Esophagus squamous epithelium (tissue), 5 donors: ENCODE data around the gene COX4I1. TPM values are rescaled to one million over a fixed set of nuclear protein-coding genes. Genes with fewer than 3 reads are reported as not detected.
"Not testable (repeated sequence)": the region's sequence is repeated elsewhere in the genome, so short reads cannot be mapped to it uniquely, and the experiment has no call there.

Experiments
- DNase-seq: peaks from one replicate; lab custom pipeline; 2025; lab: John Stamatoyannopoulos, UW
- H3K27ac ChIP-seq, 4 donors: fragments of 200-600 bp; sonication (generic); one replicate each; pipeline ENCODE4 v1.5.1; 2016 to 2019; ENCODE audit warnings: mild to moderate bottlenecking in 1 of 4
- H3K27me3 ChIP-seq, 4 donors: fragments of 200-600 bp; sonication (generic); 1 replicate in 3 of 4; 2 replicates in 1 of 4; pipeline versions ENCODE4 v1.5.1 to v1.6.0; 2017 to 2021; ENCODE audit warnings: antibody characterized with exemption in 1 of 4
- H3K36me3 ChIP-seq, 3 donors: fragments of 200-600 bp; sonication (generic); one replicate each; pipeline ENCODE4 v1.5.1; 2016 to 2019
- H3K4me1 ChIP-seq, 3 donors: fragments of 200-600 bp; sonication (generic); one replicate each; pipeline ENCODE4 v1.5.1; 2017 to 2019
- H3K4me3 ChIP-seq, 4 donors: fragments of 200-600 bp; sonication (generic); 1 replicate in 3 of 4; 2 replicates in 1 of 4; pipeline ENCODE4 v1.5.1; 2016 to 2019; ENCODE audit warnings: mild to moderate bottlenecking in 2 of 4, moderate library complexity in 1 of 4
- H3K9me3 ChIP-seq, 3 donors: fragments of 200-600 bp; sonication (generic); one replicate each; pipeline ENCODE4 v1.5.1; 2016 to 2019
- POLR2A ChIP-seq, 4 donors: fragments of 450-650 bp; IDR thresholded peaks; one replicate each; pipeline ENCODE4 v1.6.1; 2017; ENCODE audit warnings: antibody characterized with exemption in 4 of 4, mild to moderate bottlenecking in 4 of 4, moderate library complexity in 3 of 4
- WGBS, 2 donors: methylation state at CpG; one replicate each; pipeline ENCODE4 v1.1.5; 2018; 5-methylcytosine and 5-hydroxymethylcytosine counted together
- intact Hi-C: fragments of 100-400 bp; cut with DNase I; formaldehyde crosslinking; loops from one replicate; pipeline ENCODE4 v1.15.0; 2022
- total RNA-seq, 4 donors: library from RNA; depleted of rRNA; stranded (reverse); fragments of >200 nt; gene quantifications; one replicate each; pipeline ENCODE4 v1.1.0, GENCODE V29; 2016
- TF ChIP-seq, protein P1 (sequence below), 6 experiments: fragments of 450-650 bp in 4 of 6; fragments of 200-600 bp in 2 of 6; sonication (generic) in 2 of 6; IDR thresholded peaks; one replicate each; pipeline ENCODE4 v1.5.1; 2016 to 2019; ENCODE audit warnings: antibody characterized with exemption in 6 of 6, mild to moderate bottlenecking in 4 of 6, moderate library complexity in 4 of 6
- donor health status: DM: yes; HTN: yes; CAD: no.

COX4I1 gene
- total RNA-seq, 4 donors from 2014 or later = 497 to 580 (median 549) TPM

DNA sequence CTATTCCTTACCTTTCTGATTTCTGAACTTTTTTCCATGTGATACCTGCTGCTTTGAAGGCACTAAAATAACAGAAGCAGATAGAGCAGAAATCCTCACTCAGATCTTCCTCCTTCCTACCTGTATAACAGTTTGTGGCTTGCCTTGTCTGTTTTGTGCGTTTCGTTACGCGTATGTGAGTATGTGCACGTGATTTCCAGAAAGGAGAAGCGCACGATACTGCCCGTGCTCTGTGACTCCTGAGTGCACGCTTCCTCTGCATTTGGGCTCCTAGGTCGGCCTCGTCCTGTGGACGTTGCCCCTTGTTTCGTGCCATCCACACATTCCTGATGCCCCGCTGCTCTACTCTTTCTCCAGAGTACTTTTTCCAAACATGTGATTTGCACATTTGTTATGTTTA, 4.1 kb downstream of the COX4I1 start:
- H3K27ac ChIP-seq = no peak overlapping the region
- H3K9me3 ChIP-seq = no peaks in the 10 kb centered on the region
- no peak overlapping the region for H3K4me3 ChIP-seq
- peaks cover 20 to 63% (median 41%) of the 10 kb centered on the region in 3 donors for H3K36me3 ChIP-seq
- DNase-seq = no peak
- WGBS, 2 donors = 77% methylated on average over 13 of the region's 14 CpGs
- TF ChIP-seq POLR2A (IDR thresholded peaks at IDR 0.05) = no peak
- TF ChIP-seq, protein P1, sequence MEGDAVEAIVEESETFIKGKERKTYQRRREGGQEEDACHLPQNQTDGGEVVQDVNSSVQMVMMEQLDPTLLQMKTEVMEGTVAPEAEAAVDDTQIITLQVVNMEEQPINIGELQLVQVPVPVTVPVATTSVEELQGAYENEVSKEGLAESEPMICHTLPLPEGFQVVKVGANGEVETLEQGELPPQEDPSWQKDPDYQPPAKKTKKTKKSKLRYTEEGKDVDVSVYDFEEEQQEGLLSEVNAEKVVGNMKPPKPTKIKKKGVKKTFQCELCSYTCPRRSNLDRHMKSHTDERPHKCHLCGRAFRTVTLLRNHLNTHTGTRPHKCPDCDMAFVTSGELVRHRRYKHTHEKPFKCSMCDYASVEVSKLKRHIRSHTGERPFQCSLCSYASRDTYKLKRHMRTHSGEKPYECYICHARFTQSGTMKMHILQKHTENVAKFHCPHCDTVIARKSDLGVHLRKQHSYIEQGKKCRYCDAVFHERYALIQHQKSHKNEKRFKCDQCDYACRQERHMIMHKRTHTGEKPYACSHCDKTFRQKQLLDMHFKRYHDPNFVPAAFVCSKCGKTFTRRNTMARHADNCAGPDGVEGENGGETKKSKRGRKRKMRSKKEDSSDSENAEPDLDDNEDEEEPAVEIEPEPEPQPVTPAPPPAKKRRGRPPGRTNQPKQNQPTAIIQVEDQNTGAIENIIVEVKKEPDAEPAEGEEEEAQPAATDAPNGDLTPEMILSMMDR (IDR thresholded peaks at IDR 0.05) = no peak
- H3K27me3 ChIP-seq = no peaks in the 10 kb centered on the region
- intact Hi-C loops = no loop called here
- peaks cover 5 to 25% (median 9%) of the 10 kb centered on the region in 3 donors for H3K4me1 ChIP-seq

DNA sequence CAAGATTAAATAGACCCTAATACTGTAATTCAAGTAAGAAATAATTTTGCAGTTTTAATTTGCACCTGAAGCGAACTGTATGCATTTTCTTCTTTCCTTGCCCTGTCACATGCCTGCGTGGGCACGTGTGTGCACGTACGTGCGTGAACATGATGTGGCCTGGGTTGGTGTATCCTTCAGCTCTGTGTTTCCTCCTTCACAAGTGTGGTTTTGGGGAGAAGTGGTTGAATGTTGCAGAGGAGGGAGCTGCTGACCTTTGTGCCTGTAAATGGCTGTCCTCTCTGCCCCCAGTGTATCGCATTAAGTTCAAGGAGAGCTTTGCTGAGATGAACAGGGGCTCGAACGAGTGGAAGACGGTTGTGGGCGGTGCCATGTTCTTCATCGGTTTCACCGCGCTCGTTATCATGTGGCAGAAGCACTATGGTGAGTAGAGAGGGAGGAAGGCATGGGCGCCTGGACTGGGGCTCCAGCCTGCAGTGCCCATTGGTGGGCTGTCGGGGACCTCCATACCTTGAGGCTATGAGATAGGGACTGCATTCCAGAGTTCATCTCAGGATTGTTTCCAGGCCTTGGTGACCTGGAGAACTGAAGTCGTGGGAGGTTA, 6.0 kb downstream of the COX4I1 start:
- peaks cover 20 to 63% (median 41%) of the 10 kb centered on the region in 3 donors for H3K36me3 ChIP-seq
- H3K27me3 ChIP-seq = no peaks in the 10 kb centered on the region
- 80 to 83% methylated on average over 17 of the region's 18 CpGs for WGBS, 2 donors
- no peak overlapping the region for H3K4me3 ChIP-seq
- H3K27ac ChIP-seq = no peak overlapping the region
- intact Hi-C loops = no loop called here
- no peak for DNase-seq
- H3K9me3 ChIP-seq = no peaks in the 10 kb centered on the region
- H3K4me1 ChIP-seq = peaks cover 0 to 16% (median 7%) of the 10 kb centered on the region in 3 donors
- TF ChIP-seq, protein P1 (IDR thresholded peaks at IDR 0.05) = no peak
- no peak for TF ChIP-seq POLR2A (IDR thresholded peaks at IDR 0.05)

DNA sequence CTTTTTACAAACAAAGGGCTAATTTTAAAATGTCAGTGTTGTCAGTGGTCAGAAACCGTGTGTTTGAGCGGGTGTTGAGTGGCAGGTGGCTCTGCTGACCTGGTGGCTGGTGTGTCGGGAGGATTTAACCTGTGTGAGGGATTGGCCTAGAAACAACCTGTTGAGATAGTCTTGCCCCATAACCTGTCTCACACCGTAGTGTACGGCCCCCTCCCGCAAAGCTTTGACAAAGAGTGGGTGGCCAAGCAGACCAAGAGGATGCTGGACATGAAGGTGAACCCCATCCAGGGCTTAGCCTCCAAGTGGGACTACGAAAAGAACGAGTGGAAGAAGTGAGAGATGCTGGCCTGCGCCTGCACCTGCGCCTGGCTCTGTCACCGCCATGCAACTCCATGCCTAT, 7.0 kb downstream of the COX4I1 start:
- no peak for DNase-seq
- peaks cover 0 to 6% (median 0%) of the 10 kb centered on the region in 3 donors for H3K4me1 ChIP-seq
- TF ChIP-seq, protein P1 (IDR thresholded peaks at IDR 0.05) = no peak
- no peak for TF ChIP-seq POLR2A (IDR thresholded peaks at IDR 0.05)
- no peak overlapping the region for H3K4me3 ChIP-seq
- 83 to 94% methylated on average over 7 to 11 of the region's 11 CpGs for WGBS, 2 donors
- H3K27me3 ChIP-seq = peaks cover 0 to 6% (median 0%) of the 10 kb centered on the region in 4 donors
- no peaks in the 10 kb centered on the region for H3K9me3 ChIP-seq
- intact Hi-C loops = no loop called here
- peaks cover 20 to 59% (median 40%) of the 10 kb centered on the region in 3 donors for H3K36me3 ChIP-seq
- H3K27ac ChIP-seq = no peak overlapping the region

DNA sequence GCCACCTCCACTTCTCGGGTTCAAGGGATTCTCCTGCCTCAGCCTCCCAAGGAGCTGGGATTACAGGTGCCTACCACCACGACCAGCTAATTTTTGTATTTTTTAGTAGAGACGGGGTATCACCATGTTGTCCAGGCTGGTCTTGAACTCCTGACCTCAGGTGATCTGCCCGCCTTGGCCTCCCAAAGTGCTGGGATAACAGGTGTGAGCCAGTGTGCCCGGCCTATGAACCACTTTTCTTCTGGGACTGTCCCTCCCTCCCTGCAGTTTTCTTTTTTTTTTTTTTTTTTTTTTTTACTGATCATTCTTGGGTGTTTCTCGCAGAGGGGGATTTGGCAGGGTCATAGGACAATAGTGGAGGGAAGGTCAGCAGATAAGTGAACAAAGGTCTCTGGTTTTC, 7.8 kb downstream of the COX4I1 start:
- H3K36me3 ChIP-seq = peaks cover 15 to 50% (median 32%) of the 10 kb centered on the region in 3 donors
- intact Hi-C loops, H3K9me3 ChIP-seq, DNase-seq, H3K4me1 ChIP-seq, H3K27ac ChIP-seq, H3K4me3 ChIP-seq: not testable (repeated sequence)
- H3K27me3 ChIP-seq = peaks cover 0 to 14% (median 0%) of the 10 kb centered on the region in 4 donors
- WGBS, 2 donors = 81 to 87% methylated on average over 5 to 6 of the region's 6 CpGs

DNA sequence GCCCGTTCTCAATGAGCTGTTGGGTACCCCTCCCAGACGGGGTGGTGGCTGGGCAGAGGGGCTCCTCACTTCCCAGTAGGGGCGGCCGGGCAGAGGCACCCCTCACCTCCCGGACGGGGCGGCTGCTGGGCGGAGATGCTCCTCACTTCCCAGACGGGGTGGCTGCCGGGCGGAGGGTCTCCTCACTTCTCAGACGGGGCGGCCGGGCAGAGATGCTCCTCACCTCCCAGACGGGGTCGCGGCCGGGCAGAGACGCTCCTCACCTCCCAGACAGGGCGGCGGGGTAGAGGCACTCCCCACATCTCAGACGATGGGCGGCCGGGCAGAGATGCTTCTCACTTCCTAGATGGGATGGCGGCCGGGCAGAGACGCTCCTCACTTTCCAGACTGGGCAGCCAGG, 8.6 kb downstream of the COX4I1 start:
- H3K4me1 ChIP-seq, H3K27ac ChIP-seq, intact Hi-C loops, H3K9me3 ChIP-seq, DNase-seq, H3K4me3 ChIP-seq: not testable (repeated sequence)
- Histone ChIP-seq H3K27me3 (peaks cover 0 to 22% (median 0%) of the 10 kb centered on the region in 4 donors), H3K36me3 (peaks cover 15 to 43% (median 27%) of the 10 kb centered on the region in 3 donors)
- WGBS, 2 donors = 100% methylated on average over 1 of the region's 27 CpGs; no CpG with 5 or more reads in 1 of the 2 donors

DNA sequence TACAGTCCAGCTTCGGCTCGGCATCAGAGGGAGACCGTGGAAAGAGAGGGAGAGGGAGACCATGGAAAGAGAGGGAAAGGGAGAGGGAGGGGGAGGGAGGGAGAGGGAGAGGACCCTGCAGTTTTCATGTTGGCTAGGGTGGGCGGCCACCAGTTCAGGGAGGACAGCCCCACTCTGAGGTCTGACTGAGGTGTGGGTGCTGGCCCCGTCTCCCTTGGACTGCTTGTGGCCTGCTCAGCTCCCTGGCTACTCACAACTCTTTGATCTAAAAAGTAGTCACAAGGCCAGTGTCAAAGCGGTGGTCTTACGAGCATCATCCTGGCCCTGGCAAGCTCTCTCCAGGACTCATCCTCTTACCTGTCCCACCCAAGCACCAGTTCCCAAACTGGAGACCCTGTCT, 9.4 kb downstream of the COX4I1 start:
- DNase-seq = no peak
- intact Hi-C loops = no loop called here
- peaks cover 0 to 30% (median 0%) of the 10 kb centered on the region in 4 donors for H3K27me3 ChIP-seq
- H3K4me1 ChIP-seq = no peaks in the 10 kb centered on the region
- peaks cover 15 to 35% (median 24%) of the 10 kb centered on the region in 3 donors for H3K36me3 ChIP-seq
- no peaks in the 10 kb centered on the region for H3K9me3 ChIP-seq
- H3K4me3 ChIP-seq = no peak overlapping the region
- H3K27ac ChIP-seq = no peak overlapping the region
- TF ChIP-seq, protein P1 (IDR thresholded peaks at IDR 0.05) = no peak
- TF ChIP-seq POLR2A (IDR thresholded peaks at IDR 0.05) = no peak
- WGBS, 2 donors = 90 to 95% methylated on average over 4 to 6 of the region's 7 CpGs
